Measurements from ENCODE around the gene PTPRT.

Gene PTPRT

GRCh38 chr20:42399802-42400201 lies 789.9 kb downstream of the PTPRT start:
- Histone ChIP-seq H3K36me3 (no peaks in the 10 kb centered on the region), H3K27ac (no peak overlapping the region), H3K4me1 (ENCODE audit: control insufficient read depth in 1 of 2, insufficient read depth in 1 of 2, low read depth in 1 of 2, low read length in 1 of 2) (no peaks in the 10 kb centered on the region), H3K9me3 (no peaks in the 10 kb centered on the region), H3K4me3 (ENCODE audit: low read depth in 1 of 2, low read length in 1 of 2) (no peak overlapping the region), H3K27me3 (no peaks in the 10 kb centered on the region)
- TF ChIP-seq CTCF (IDR thresholded peaks at IDR 0.05): no peak

GRCh38 chr20:42392442-42392841 lies 797.3 kb downstream of the PTPRT start:
- no peak for TF ChIP-seq CTCF (IDR thresholded peaks at IDR 0.05)
- no peaks in the 10 kb centered on the region for H3K4me1 ChIP-seq (ENCODE audit: control insufficient read depth in 1 of 2, insufficient read depth in 1 of 2, low read depth in 1 of 2, low read length in 1 of 2)
- no peaks in the 10 kb centered on the region for H3K27me3 ChIP-seq
- H3K36me3 ChIP-seq: no peaks in the 10 kb centered on the region
- H3K4me3 ChIP-seq (ENCODE audit: low read depth in 1 of 2, low read length in 1 of 2): no peak overlapping the region
- no peaks in the 10 kb centered on the region for H3K9me3 ChIP-seq
- H3K27ac ChIP-seq: no peak overlapping the region

- Histone ChIP-seq H3K27me3 (no peaks in the 10 kb centered on the region), H3K36me3 (no peaks in the 10 kb centered on the region), H3K27ac (no peak overlapping the region), H3K4me3 (ENCODE audit: low read depth in 1 of 2, low read length in 1 of 2) (no peak overlapping the region), H3K4me1 (ENCODE audit: control insufficient read depth in 1 of 2, insufficient read depth in 1 of 2, low read depth in 1 of 2, low read length in 1 of 2) (no peaks in the 10 kb centered on the region), H3K9me3 (no peaks in the 10 kb centered on the region)
- no peak for TF ChIP-seq CTCF (IDR thresholded peaks at IDR 0.05)
Observed at GRCh38 chr20:42391807-42392206, 797.9 kb downstream of the PTPRT start.

GRCh38 chr20:42380287-42380686 lies 809.4 kb downstream of the PTPRT start:
- H3K27ac ChIP-seq: no peak overlapping the region
- TF ChIP-seq CTCF (IDR thresholded peaks at IDR 0.05): no peak
- no peaks in the 10 kb centered on the region for H3K36me3 ChIP-seq
- no peaks in the 10 kb centered on the region for H3K4me1 ChIP-seq (ENCODE audit: control insufficient read depth in 1 of 2, insufficient read depth in 1 of 2, low read depth in 1 of 2, low read length in 1 of 2)
- no peaks in the 10 kb centered on the region for H3K27me3 ChIP-seq
- H3K9me3 ChIP-seq: no peaks in the 10 kb centered on the region
- H3K4me3 ChIP-seq (ENCODE audit: low read depth in 1 of 2, low read length in 1 of 2): no peak overlapping the region

- no peak for TF ChIP-seq CTCF (IDR thresholded peaks at IDR 0.05)
- Histone ChIP-seq H3K4me3 (ENCODE audit: low read depth in 1 of 2, low read length in 1 of 2) (no peak overlapping the region), H3K9me3 (no peaks in the 10 kb centered on the region), H3K36me3 (no peaks in the 10 kb centered on the region), H3K4me1 (ENCODE audit: control insufficient read depth in 1 of 2, insufficient read depth in 1 of 2, low read depth in 1 of 2, low read length in 1 of 2) (no peaks in the 10 kb centered on the region), H3K27ac (no peak overlapping the region), H3K27me3 (no peaks in the 10 kb centered on the region)
Observed at GRCh38 chr20:42379385-42379784, 810.3 kb downstream of the PTPRT start.

GRCh38 chr20:42378826-42379225 lies 810.9 kb downstream of the PTPRT start:
- Histone ChIP-seq H3K4me3 (ENCODE audit: low read depth in 1 of 2, low read length in 1 of 2) (no peak overlapping the region), H3K27ac (no peak overlapping the region), H3K9me3 (no peaks in the 10 kb centered on the region), H3K4me1 (ENCODE audit: control insufficient read depth in 1 of 2, insufficient read depth in 1 of 2, low read depth in 1 of 2, low read length in 1 of 2) (no peaks in the 10 kb centered on the region), H3K27me3 (no peaks in the 10 kb centered on the region), H3K36me3 (no peaks in the 10 kb centered on the region)
- TF ChIP-seq CTCF (IDR thresholded peaks at IDR 0.05): no peak

Data from neutrophil (primary cell).